Renal cortex interstitium (tissue), 3 donors: ENCODE results near the gene CLEC1A. TPM values are rescaled to one million over a fixed set of nuclear protein-coding genes. Genes with fewer than 3 reads are reported as not detected.

Experiments used
- polyA plus RNA-seq, 3 donors: library from polyadenylated mRNA; unstranded; fragments of 120-200 nt; gene quantifications; one replicate each; pipeline ENCODE4 v1.2.1, GENCODE V29; 2013; ENCODE audit not compliant: insufficient read length in 3 of 3

CLEC1A gene
- polyA plus RNA-seq, 3 donors: 3.4 to 4.1 (median 3.6) TPM

Other genes with a start within 250 kb of the CLEC1A start
- 1 to 10 TPM; 2.2 to 3.7 (median 3.1) TPM for gene CLEC2B, start 229.6 kb downstream of the CLEC1A start, polyA plus RNA-seq
- gene KLRF2, start 217.5 kb downstream of the CLEC1A start, polyA plus RNA-seq: not detected
- not detected for gene CLEC2A, start 166.6 kb downstream of the CLEC1A start, polyA plus RNA-seq
- 1 to 10 TPM; 1.1 to 1.6 (median 1.3) TPM for gene CLEC12A, start 127.6 kb downstream of the CLEC1A start, polyA plus RNA-seq
- 1 to 10 TPM in 2 of 3 donors, under 1 TPM in 1; 0.48 to 1.4 (median 1.4) TPM for gene CLEC1B, start 99.9 kb downstream of the CLEC1A start, polyA plus RNA-seq
- gene CLEC12B, start 88.4 kb downstream of the CLEC1A start, polyA plus RNA-seq: under 1 TPM in 2 of 3 donors, not detected in 1; 0.06 to 0.25 TPM
- gene CLEC9A, start 68.3 kb downstream of the CLEC1A start, polyA plus RNA-seq: under 1 TPM; 0.22 to 0.39 (median 0.38) TPM
- gene CLEC7A, start 31.2 kb upstream of the CLEC1A start, polyA plus RNA-seq: 1 to 10 TPM; 1.9 to 4.1 (median 2.5) TPM
- gene OLR1, start 73.1 kb upstream of the CLEC1A start, polyA plus RNA-seq: 1 to 10 TPM; 1.3 to 1.6 (median 1.3) TPM
- gene TMEM52B, start 80.0 kb upstream of the CLEC1A start, polyA plus RNA-seq: 100 to 1,000 TPM; 127 to 167 (median 151) TPM
- gene GABARAPL1, start 113.9 kb upstream of the CLEC1A start, polyA plus RNA-seq: 10 to 100 TPM; 62.9 to 92.4 (median 80.9) TPM
- under 1 TPM; 0.23 to 0.70 (median 0.53) TPM for gene KLRD1, start 208.9 kb upstream of the CLEC1A start, polyA plus RNA-seq